ENCODE results near the gene PDIK1L.

The PDIK1L gene

DNA sequence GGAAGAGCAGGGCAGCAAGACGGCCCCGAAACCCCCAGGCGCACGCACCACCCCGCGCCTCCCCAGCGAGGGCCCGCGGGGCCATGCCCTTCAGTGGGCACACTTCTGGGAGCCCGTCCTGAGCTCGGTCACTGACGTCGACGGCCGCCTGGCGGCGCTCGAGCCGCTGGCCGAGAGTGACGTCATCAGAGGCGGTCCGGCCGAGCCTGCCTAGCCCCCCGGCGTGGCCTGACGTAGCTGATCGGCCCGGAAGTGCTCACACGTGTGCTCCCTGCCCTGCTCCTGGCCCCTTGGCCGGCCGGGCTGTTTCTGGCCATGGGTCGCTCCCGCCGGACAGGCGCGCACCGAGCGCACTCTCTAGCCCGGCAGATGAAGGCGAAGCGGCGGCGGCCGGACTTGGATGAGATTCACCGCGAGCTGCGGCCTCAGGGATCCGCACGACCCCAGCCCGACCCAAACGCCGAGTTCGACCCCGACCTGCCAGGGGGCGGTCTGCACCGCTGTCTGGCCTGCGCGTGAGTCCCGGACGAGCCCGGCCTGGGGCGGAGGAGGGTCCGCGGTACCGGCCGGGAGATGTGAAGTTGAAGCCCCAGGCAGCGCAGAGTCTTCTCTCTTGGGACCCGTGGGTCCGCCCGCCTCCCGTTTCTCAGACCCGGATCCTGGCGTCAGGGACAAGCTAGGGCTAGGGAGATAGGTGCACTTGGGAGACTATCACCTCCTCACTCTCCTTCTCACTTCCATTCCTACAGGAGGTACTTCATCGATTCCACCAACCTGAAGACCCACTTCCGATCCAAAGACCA, 58.2 kb downstream of the PDIK1L start, which contains the start of gene ZNF593:
TSS of gene ZNF593 (plus strand) at position 240 of the 803 bp plus-strand sequence. CDS start at position 316, 76 bp downstream.
- Histone ChIP-seq H3K27ac (ENCODE audit: insufficient read depth in 1 of 2, low read depth in 1 of 2, low read length in 2 of 2, poor library complexity in 1 of 2, severe bottlenecking in 2 of 2) (peak within 1 kb of the TSS; percentile 33 to 85), H3K27me3 (replicated peaks in 2 of 5; ENCODE audit: control insufficient read depth in 4 of 5, insufficient read depth in 5 of 5, low read length in 4 of 5) (no peaks in the 10 kb centered on the region), H3K4me1 (ENCODE audit: control extremely low read depth in 1 of 4, control insufficient read depth in 4 of 4, insufficient read depth in 4 of 4, low read length in 3 of 4) (peaks cover 0 to 25% (median 11%) of the 10 kb centered on the region in 4 experiments), H3K9me3 (ENCODE audit: control extremely low read depth in 1 of 5, control insufficient read depth in 4 of 5, insufficient read depth in 2 of 5, low read depth in 1 of 5, low read length in 4 of 5) (no peaks in the 10 kb centered on the region), H3K36me3 (ENCODE audit: control insufficient read depth in 4 of 4, insufficient read depth in 4 of 4, low read length in 3 of 4) (peaks cover 0 to 10% (median 5%) of the 10 kb centered on the region in 4 experiments), H3K4me3 (ENCODE audit: control insufficient read depth in 1 of 7, extremely low read depth in 1 of 7, insufficient read depth in 4 of 7, low read depth in 2 of 7, low read length in 6 of 7) (peak within 1 kb of the TSS; percentile 70 to 85 (median 79))
- POLR2A ChIA-PET: interaction anchor here (0.6 to 0.8 kb wide), 3 partner anchors 12 to 150 kb away, joined by 3 to 6 read pairs (median 3); partner anchors contain the start of gene CEP85
- WGBS (ENCODE audit: insufficient coverage): 0% methylated on average over 46 of the region's 76 CpGs
- peak; percentile 89 to 91 (median 91) for DNase-seq
- CTCF ChIA-PET: interaction anchor here (0.6 to 2.0 kb wide), 18 partner anchors 8 to 209 kb away, joined by 3 to 11 read pairs (median 4); partner anchors contain the start of genes CD52 and CEP85

DNA sequence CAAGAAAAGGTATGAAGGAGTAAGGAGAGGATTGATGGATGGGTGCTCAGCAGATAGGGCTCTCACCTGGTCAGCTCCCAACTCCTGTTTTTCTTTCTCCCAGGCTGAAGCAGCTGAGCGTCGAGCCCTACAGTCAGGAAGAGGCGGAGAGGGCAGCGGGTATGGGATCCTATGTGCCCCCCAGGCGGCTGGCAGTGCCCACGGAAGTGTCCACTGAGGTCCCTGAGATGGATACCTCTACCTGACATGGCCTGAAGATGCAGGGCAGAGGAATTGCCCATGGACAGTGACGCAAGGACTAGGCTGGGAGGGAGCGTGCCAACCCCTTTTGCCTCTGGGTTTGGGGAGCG, 58.8 kb downstream of the PDIK1L start:
- Histone ChIP-seq H3K4me1 (ENCODE audit: control extremely low read depth in 1 of 4, control insufficient read depth in 4 of 4, insufficient read depth in 4 of 4, low read length in 3 of 4) (peaks cover 0 to 21% (median 11%) of the 10 kb centered on the region in 4 experiments), H3K4me3 (ENCODE audit: control insufficient read depth in 1 of 7, extremely low read depth in 1 of 7, insufficient read depth in 4 of 7, low read depth in 2 of 7, low read length in 6 of 7) (peak overlapping the region; percentile 70 to 85 (median 79)), H3K27ac (ENCODE audit: insufficient read depth in 1 of 2, low read depth in 1 of 2, low read length in 2 of 2, poor library complexity in 1 of 2, severe bottlenecking in 2 of 2) (peak overlapping the region; percentile 33 to 85), H3K27me3 (replicated peaks in 2 of 5; ENCODE audit: control insufficient read depth in 4 of 5, insufficient read depth in 5 of 5, low read length in 4 of 5) (no peaks in the 10 kb centered on the region), H3K9me3 (ENCODE audit: control extremely low read depth in 1 of 5, control insufficient read depth in 4 of 5, insufficient read depth in 2 of 5, low read depth in 1 of 5, low read length in 4 of 5) (no peaks in the 10 kb centered on the region), H3K36me3 (ENCODE audit: control insufficient read depth in 4 of 4, insufficient read depth in 4 of 4, low read length in 3 of 4) (peaks cover 0 to 10% (median 5%) of the 10 kb centered on the region in 4 experiments)
- WGBS (ENCODE audit: insufficient coverage): 58% methylated on average over 6 of the region's 9 CpGs
- ChIA-PET POLR2A (no interaction called here), CTCF (interaction anchor here (1.0 to 2.0 kb wide), 13 partner anchors 8 to 208 kb away, joined by 3 to 10 read pairs (median 4); partner anchors contain the start of gene CD52)
- DNase-seq: no peak

DNA sequence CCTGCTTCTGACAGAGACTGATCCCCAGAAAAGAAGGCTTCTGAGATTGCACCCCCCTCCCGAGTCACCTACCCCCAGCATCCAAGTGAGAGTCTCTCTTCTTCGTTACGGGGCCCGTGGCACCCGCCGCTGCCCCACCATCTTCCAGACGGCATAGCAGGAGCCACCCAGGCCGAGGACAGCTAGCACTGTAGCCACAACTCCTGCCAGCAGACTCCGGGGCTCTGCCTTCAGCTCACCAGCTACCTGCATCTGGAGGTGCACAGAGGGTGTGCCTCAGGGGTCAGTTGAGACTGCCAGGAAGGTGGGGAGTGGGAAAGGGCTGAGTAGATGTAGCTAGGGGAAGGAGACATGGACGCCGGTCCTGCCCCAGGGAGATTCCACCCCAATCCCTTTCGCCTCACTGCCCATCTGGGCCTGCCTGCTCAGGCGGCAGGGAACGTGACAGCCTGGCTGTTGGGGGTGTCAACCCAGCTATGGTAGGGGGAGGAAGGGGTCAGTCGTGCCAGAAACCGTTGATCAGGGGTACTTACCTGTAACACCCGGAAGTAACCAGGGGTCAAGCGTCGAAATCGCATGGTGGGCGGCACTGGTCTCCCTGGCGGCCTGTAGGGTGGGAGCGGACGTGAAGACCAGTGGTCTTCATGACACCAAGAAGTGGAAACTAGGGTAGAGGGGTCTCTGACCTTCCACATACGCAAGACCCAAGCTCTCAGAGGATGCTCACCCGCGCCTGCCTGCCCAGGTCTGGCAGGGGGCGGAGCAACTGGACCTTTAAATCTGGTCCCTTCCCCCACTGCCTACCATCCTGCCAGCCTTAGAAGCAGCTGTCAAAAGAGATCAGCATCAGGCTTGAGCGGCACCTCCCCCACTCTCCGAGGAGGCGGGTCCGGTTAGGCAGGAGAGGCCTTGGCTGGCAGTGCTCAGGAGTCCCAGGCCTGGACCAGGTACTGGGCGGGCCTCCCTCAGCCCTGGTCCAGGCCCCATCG, 59.8 kb downstream of the PDIK1L start, which contains the start of gene ZNF593OS:
TSS of gene ZNF593OS (minus strand) at position 749 of the 989 bp plus-strand sequence. CDS start at position 578, 171 bp downstream.
- H3K9me3 ChIP-seq (ENCODE audit: control extremely low read depth in 1 of 5, control insufficient read depth in 4 of 5, insufficient read depth in 2 of 5, low read depth in 1 of 5, low read length in 4 of 5): no peaks in the 10 kb centered on the region
- H3K4me3 ChIP-seq (ENCODE audit: control insufficient read depth in 1 of 7, extremely low read depth in 1 of 7, insufficient read depth in 4 of 7, low read depth in 2 of 7, low read length in 6 of 7): peak within 1 kb of the TSS in 5 of 7 experiments; percentile 77 to 85 (median 83)
- WGBS (ENCODE audit: insufficient coverage): 98% methylated on average over 26 of the region's 34 CpGs
- ChIA-PET POLR2A (no interaction called here), CTCF (interaction anchor here (0.9 to 1.8 kb wide), 7 partner anchors 7 to 135 kb away, joined by 3 to 6 read pairs (median 4); no protein-coding TSS in a partner anchor)
- H3K27me3 ChIP-seq (replicated peaks in 2 of 5; ENCODE audit: control insufficient read depth in 4 of 5, insufficient read depth in 5 of 5, low read length in 4 of 5): no peaks in the 10 kb centered on the region
- peaks cover 0 to 17% (median 11%) of the 10 kb centered on the region in 4 experiments for H3K4me1 ChIP-seq (ENCODE audit: control extremely low read depth in 1 of 4, control insufficient read depth in 4 of 4, insufficient read depth in 4 of 4, low read length in 3 of 4)
- peaks cover 0 to 10% (median 5%) of the 10 kb centered on the region in 4 experiments for H3K36me3 ChIP-seq (ENCODE audit: control insufficient read depth in 4 of 4, insufficient read depth in 4 of 4, low read length in 3 of 4)
- no peak for DNase-seq
- H3K27ac ChIP-seq (ENCODE audit: insufficient read depth in 1 of 2, low read depth in 1 of 2, low read length in 2 of 2, poor library complexity in 1 of 2, severe bottlenecking in 2 of 2): peak within 1 kb of the TSS in 1 of 2 experiments; percentile 85
